Measurements from ENCODE around the gene TXNDC17. TPM values are rescaled to one million over a fixed set of nuclear protein-coding genes. Genes with fewer than 3 reads are reported as not detected.

The TXNDC17 gene
- total and polyA plus RNA-seq, 2 of the 8 experiments (the other 6 are each of a cell fraction or from before 2014, with no cell fraction given) = 182 to 410 TPM

GRCh38 chr17:6660805-6661463 lies 20.1 kb downstream of the TXNDC17 start (continued):
- TF ChIP-seq ATF3 (IDR thresholded peaks at IDR 0.05; ENCODE audit: insufficient read depth, low read depth, low read length) (no peak), CTBP2 (IDR thresholded peaks at IDR 0.05; ENCODE audit: borderline replicate concordance, insufficient read depth, insufficient read length, low read length) (no peak), RNF2 (IDR thresholded peaks at IDR 0.05; ENCODE audit: borderline replicate concordance, low read depth, low read length, missing control alignments, poor library complexity, severe bottlenecking) (no peak), EP300 (IDR thresholded peaks at IDR 0.05; ENCODE audit: borderline replicate concordance in 1 of 2, low read depth in 2 of 2, low read length in 2 of 2) (no peak)
